NCI-H1436 treated with DMSO at 0.1 percent for 48 hours (cell line): ENCODE measurements around the gene ANKRD45.
"Not testable (repeated sequence)": the region's sequence is repeated elsewhere in the genome, so short reads cannot be mapped to it uniquely, and the experiment has no call there.

Source experiments
- DNase-seq: peaks from one replicate; lab custom pipeline; 2025; lab: John Stamatoyannopoulos, UW

ANKRD45 gene

DNA sequence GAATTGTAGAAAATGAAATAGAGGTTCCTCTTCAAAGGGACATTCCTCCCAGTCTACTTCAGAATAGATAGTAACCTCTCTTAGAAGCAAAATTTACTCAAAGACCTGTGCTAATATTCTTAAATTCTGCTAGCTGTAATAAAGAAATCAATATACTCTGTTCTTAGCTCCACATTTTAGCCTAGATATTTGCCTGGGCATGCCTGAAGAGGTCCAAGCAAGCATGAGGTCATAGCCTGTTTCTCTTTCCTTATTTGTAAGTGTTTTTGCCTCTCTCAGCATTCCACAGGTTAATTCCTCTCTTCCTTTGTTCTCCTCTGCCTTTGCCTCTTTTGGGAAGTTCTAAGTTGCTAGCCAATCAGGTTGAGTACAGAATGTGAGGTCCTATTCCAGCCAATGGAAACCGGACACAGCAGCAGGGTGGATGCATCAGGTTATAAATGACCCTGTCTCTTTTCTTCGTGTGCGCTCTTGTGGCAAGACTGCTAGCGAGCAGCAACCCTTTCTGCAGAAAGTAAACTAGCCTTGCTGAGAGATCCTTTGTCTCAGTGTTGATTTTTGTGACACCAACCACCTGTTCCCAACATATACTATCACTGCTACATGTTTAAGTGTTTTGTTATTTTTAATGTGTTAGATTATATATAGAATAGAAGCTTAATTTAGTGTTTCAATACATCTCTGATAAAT, 27.1 kb downstream of the ANKRD45 start:
- not testable (repeated sequence) for DNase-seq

DNA sequence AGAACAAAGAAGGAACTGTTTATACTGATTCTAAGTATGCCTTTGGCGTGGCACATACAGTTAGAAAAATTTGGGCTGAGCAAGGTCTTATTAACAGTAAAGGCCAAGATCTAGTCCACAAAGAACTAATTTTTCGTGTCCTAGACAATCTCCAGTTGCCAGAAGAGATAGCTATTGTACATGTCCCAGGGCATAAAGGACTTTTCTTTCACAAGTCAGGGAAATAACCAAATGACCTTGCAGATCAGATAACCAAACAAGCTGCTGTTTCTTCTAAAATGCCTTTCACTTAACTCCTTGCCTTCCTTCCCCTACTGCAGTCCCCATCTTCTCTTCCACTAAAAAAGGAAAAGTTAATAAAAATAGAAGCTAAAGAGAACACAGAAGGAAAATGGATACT, 30.5 kb downstream of the ANKRD45 start:
- no peak for DNase-seq

DNA sequence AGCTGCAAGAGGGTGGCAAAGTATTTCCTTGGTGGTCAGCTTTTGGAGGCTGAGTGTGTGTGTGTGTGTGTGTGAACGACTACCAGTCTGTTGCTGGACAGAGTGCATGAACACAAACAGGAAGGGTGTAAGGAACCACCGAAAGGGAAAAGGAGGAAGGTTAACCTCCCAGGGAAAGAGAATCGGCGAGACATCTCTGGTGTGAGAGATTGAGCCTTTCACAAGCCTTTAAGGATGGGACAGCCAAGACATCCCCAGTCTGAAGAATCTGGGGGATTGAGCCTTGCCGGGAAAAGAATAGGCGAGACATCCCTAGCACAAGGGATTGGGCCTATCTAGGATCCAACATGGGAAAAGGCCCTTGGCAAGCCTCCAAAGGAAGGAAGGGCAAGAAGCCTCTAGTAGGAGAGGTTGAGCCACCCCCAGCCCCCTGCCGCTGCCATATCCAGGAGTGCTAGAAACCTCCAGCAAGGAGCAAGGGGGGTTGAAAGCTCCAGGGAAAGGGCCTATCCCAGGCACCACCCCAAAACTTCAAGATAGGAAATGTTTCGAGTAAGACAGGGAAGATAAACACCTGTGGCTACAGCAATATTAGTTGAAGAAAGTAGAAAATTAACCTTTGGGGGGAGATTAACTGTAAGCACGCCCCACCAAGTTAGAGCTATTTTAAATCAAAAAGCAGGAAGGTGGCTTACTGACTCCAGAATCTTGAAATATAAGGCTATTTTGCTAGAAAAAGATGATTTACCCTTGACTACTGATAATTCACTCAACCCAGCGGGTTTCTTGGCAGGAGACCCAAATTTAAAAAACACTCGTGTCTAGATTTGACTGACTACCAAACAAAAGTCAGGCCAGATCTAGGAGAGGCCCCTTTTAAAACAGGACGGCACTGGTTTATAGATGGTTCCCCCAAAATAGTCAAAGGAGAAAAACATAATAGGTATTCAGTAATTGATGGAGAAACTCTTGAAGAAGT, 31.3 kb downstream of the ANKRD45 start:
- DNase-seq = no peak

DNA sequence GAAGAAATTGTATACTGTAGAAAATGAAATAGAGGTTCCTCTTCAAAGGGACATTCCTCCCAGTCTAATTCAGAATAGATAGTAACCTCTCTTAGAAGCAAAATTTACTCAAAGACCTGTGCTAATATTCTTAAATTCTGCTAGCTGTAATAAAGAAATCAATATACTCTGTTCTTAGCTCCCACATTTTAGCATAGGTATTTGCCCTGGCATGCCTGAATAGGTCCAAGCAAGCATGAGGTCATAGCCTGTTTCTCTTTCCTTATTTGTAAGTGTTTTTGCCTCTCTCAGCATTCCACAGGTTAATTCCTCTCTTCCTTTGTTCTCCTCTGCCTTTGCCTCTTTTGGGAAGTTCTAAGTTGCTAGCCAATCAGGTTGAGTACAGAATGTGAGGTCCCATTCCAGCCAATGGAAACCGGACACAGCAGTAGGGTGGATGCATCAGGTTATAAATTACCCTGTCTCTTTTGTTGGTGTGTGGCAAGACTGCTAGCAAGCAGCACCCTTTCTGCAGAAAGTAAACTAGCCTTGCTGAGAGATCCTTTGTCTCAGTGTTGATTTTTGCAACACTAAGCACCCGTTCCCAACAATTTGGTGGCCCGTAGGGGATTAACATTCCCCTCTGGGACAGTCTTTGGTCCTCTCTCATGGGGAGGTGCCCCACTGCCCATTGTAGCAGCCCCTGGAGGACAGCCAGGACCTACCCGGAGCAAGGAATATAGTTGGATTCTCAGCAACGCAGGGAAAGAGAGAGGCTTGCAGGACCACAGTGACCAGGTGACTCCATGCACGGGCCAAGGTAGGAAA, 32.2 kb downstream of the ANKRD45 start:
- not testable (repeated sequence) for DNase-seq

DNA sequence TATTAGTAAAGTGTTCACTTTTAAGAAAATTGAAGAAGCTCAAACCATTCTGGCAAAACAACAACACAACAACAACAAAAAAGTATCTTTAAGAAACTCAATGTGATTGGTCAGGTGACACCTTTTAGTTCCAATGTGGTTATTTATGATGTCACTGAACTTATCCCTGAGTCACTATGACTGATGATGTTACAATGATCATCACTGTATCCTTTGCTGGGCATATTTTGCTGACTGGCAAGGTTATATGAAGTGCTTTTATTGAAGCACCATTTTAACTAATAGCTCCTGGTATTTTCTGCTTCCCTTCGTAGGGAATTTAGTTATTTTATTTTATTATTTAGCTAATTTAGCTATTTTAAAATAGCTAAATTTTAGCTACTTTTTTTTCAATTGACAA, 34.5 kb downstream of the ANKRD45 start, which contains the start of gene TEX50:
TSS of gene TEX50 (plus strand) at position 223 of the 400 bp plus-strand sequence. CDS start 184 bp downstream, outside the sequence.
- DNase-seq = no peak

DNA sequence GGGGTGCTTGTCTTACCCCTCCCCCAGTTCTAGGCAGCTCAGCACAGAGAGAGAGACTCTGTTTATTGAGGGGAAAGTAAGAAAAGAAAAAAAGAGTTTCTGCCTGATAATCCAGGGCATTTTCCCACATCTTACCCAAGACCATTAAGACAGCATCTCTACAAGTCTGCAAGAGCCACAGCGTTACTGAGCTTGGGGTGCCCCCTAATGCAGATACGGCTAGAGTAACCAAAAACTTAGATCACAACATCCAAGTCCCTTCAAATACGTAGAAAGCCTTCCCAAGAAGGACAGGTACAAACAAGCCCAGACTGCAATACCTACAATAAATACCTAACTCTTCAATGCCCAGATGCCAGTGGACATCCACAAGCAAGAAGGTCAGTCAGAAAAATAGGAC, 40.8 kb downstream of the ANKRD45 start:
- DNase-seq = no peak

DNA sequence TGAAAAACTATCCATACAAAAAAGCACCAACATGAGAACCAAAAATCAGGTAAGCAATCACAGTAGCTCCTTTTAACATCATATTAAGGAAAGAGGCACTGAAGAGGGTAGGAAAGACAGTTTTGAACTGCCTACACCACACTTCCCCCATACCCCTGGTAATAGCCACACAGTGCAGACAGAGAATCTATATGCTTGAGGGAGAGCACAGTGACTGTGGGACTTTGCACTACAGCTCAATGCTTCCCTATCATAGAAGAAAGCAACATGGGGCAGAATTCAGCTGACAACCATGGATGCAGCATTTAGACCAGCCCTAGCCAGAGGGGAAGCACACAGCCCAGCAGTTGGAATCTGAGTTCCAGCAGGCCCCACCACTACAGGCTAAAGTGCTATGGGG, 42.4 kb downstream of the ANKRD45 start:
- DNase-seq = no peak

DNA sequence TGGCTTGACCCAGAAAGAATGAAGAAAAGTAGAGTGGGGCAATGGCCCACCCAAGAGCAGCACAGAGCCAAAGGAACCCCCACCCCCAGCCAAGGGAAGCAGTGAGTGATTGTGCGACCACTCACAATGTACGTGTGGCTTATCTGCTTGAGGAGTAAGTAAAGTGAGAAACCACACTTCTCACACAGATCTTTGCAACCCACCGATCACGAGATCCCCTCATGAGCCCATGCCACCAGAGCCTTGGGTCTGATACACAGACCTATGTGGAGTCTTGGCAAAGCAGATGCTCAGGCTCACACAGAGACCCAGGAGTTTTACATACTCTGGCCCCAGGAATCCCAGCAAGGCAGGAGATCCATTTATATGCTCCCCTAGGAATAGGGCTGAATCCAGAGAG, 52.8 kb downstream of the ANKRD45 start:
- no peak for DNase-seq

DNA sequence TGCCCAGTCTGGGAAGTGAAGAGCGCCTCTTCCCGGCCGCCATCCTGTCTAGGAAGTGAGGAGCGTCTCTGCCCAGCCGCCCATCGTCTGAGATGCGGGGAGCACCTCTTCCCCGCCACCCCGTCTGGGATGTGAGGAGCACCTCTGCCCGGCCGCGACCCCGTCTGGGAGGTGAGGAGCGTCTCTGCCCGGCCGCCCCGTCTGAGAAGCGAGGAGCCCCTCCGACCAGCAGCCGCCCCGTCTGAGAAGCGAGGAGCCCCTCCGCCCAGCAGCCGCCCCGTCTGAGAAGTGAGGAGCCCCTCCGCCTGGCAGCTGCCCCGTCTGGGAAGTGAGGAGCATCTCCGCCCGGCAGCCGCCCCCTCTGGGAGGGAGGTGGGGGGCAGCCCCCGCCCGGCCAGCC, 56.6 kb downstream of the ANKRD45 start:
- DNase-seq = not testable (repeated sequence)

DNA sequence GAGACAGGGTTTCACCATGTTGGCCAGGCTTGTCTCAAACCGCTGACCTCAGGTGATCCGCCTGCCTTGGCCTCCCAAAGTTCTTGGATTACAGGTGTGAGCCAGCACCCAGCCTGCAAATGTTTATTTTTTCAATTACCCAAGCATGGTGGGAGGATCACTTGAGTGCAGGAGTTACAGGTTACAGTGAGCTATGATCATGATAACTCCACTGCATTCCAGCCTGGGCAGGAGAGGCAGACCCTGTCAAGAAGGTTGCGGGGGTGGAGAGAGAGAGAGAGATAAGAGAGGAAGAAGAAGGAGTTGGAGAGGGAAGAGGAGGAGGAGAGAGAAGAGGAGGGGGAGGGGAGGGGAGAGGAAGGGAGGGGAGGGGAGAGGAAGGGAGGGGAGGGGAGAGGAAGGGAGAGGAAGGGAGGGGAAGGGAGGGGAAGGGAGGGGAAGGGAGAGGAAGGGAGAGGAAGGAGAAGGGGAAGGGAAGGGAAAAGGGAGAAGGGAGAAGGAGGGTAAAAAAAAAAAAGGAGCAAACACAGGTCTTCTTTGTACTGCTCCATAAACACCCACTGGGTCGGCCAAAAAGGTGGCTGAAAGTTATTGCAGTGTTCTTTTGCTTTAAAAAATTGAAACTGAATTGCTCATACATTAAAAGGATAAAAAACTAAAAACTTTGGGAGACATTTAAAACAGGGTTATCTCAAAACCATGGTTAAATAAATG, 61.0 kb downstream of the ANKRD45 start:
- no peak for DNase-seq

DNA sequence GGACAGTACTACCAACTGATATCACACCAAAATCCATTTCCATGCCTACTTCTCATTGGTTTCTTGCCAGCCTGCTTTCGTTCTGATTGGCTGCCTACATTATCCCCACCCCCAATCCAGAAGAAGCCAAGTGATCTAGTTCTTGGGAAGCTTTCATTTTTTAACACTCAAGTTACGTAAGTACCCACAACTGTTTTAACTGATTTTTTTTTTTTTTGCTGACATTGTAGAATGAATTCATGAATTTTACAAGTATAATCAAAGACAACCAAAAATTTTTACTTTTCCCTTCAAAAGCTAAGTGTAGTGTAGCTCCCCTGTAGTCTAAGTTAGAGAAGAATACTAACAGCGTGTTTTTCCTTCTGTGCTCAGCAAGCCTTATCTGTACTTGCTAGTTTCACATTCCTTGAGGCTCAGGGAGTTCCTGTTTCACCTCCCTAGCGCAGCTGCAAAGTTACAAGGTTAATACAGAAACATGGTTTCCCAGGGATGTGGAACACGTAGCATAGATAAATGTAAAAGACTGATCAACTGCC, 66.5 kb downstream of the ANKRD45 start, which contains the start of gene SLC9C2:
TSS of gene SLC9C2 (minus strand) at position 17 of the 536 bp plus-strand sequence. CDS start 1,296 bp downstream, outside the sequence.
- DNase-seq = no peak

DNA sequence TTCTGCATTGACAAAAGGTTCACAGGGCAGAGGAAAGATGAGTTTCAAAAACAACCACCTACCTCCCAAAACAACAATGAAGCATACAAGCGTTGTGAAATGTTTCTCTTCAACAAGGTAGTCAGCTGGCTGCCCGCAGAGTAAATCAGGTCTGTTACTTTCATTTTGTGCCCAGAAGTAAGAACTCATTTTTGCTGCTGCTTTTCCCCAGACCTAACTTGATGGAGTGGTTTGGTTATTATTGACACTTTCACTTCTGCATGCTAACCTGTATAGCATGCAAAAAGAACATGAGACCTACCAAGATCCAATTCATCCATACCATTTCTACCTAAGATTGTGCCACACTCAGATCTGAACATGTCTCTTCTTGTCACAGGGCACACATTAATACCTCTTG, 68.1 kb downstream of the ANKRD45 start:
- DNase-seq = no peak

DNA sequence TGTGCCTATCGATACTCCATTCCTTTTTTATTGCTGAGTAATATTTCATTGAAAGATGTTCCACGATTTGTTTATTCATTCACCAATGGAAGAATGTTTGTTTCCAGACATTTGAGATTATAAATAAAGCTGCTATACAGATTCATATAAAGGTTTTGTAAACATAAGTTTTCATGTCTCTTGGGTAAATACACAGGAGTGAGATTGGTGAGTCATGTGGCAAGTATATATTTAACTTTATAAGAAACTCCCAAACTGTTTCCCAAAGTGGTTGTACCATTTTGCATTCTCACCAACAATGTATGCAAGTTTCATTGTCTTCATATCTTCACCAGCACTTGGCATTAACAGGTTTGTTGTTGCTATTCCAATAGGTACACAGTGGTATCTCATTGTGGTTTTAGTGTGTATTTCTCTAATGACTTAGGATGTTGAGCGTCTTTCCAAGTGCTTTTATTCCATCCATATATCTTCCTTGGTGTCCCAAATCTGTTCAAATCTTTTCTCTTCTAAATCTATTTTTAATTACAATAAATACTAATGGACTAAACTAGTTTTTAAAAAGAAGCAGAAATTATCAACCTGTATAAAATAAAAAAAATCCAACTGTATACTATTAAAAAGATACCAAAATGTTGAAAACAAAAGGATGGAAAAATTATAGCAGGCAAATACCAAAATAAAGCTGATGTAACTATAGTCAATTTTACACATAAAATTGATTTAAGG, 73.4 kb downstream of the ANKRD45 start:
- no peak for DNase-seq

DNA sequence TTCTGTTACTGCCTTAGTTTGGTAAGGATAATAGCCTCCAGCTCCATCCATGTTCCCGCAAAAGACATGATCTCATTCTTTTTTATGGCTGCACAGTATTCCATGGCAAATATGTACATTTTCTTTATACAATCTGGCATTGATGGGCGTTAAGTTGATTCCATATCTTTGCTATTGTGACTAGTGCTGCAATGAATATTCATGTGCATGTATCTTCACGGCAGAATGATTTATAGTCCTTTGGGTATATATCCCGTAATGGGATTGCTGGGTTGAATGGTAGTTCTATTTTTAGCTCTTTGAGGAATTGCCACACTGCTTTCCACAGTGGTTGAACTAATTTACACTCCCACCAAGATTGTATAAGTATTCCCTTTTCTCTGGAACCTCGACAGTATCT, 78.5 kb downstream of the ANKRD45 start:
- DNase-seq = not testable (repeated sequence)

DNA sequence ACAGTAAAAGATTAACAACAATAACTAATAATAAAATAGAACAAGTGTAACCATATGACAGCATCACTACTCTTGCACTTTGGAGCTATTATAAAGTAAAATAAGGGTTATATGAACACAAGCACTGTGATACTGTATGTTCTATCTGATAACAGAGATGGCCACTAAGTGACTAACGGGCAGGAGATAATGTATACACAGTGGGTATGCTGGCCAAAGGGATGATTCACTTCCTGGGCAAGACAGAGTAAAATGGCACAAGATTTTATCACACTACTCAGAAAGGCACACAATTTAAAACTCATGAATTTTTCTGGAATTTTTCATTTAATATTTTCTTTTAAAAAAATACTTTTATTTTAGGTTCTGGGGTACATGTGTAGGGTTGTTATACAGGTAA, 79.1 kb downstream of the ANKRD45 start:
- no peak for DNase-seq

DNA sequence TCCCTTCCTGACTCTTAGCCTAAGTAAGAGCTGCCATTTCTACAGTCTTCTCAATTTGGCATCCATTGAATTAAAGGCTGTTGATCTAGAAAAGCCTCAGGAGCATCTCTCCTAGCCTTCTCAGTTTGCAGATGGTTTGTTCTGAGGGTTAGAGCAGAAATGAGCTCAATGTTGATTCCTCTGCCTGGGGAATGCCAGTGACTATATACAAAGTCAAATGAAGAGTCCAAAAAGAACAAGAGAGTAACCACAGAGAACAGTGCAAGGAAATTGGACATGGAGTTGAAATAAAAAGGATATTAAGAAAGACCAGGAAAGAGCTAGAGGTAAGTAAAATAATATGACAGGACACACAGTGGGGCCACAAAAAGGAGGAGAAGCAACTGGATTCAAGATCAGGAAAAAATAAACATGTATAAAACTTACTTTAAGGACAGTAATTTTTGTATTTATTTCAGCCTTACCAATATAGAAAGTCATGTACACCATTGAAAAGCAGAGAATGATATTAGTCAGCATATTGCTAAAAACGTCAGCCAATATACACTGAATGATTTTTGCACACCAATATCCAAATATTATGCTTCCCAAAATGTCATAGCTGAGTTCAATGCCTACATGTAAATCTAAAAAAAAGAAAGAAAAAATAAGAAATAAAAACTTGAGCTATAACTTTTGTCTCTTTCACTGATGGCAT, 88.1 kb downstream of the ANKRD45 start:
- DNase-seq = no peak

DNA sequence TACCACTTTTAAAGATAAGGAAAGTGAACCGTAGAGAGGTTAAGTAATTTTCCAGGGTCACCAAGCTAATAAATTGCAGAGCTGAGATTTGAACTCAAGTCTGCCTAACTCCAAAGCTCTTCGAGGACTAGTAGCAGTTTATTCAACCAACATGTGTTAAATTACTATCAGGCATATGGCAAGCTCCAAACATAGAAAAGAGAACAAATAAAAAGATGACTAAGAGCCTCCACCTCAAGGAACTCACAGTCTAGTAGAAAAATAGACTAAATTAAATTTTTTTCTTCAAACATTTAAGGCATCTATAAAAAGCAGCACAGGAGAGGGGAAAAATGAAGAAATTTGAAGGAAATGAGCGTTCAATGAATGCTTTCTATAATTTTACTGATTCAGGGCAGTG, 89.0 kb downstream of the ANKRD45 start:
- no peak for DNase-seq

DNA sequence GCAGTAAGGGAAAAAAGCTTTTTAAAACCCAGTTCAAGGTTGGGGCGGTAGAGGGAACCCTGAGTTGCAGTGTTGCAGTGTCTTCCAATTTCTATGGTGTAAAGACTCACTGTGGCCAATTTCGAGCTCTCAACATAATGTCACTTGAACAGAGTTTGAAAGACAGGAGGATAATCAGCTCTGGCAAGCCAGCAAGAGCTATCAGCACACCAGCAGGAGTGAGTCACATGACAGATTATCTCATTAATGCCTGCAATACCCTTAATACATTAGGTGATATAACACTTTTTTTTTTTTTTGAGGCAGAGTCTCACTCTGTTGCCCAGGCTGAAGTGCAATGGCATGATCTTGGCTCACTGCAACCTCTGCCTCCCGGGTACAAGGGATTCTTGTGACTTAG, 89.6 kb downstream of the ANKRD45 start:
- no peak for DNase-seq

DNA sequence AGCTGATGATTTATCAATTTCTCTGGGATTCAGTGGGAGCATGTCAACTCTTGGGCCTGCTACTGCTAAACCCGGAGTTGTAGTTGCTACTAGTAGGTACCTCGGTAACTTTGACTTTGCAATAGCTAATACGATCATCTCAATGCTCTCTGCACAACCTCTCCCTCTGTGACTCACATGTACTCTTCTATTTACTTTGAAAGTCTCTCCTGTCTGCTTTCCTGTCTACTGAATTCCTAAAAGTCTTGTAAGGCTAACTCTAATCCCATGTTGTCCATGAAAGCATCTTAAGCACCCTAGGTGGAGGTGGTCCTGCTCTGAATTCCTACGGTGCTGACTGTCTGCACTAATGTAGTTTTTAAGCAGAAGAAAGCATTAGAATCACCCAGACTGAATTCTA, 96.1 kb downstream of the ANKRD45 start:
- no peak for DNase-seq
